Measurements from ENCODE around the gene SLC2A13. TPM values are rescaled to one million over a fixed set of nuclear protein-coding genes. Genes with fewer than 3 reads are reported as not detected.

SLC2A13 gene
- total RNA-seq, 1 donor from 2014 or later = 15.8 TPM

DNA sequence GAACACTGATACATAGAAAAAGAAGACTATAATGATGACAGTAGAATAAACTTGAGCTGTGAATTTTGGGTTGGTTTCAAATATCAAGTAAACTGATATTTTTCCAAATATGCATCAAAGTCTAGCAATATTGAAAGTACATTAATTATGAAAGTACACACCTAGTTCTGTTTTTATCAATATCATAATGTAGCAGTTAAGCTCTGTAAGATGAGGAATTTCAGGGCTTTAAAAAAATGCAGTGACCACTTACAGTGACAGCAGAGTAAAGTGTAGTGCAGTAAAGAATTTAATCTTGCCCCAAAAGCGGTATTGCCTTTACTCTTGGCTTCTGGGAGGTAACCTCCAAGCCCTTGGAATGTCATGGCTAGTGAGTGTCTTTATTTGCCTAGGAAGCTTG, 383.4 kb downstream of the SLC2A13 start:
- no peaks in the 10 kb centered on the region for H3K4me1 Mint-ChIP-seq (ENCODE audit: unreplicated experiment)

DNA sequence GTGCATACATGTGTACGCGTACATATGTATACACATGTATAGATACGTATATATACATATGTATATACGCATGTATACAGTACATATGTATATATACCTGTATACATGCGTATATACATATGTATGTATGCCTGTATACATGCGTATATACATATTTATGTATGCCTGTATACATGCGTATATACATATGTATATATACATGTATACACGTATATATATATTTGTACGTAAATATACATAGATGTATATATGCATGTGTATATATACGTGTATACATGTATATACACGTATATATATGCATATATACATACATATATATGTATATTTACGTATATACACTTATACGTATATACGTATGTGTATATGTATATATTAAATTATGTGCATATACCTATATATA, 392.3 kb downstream of the SLC2A13 start:
- DNase-seq (ENCODE audit: low spot score) = no peak
- Mint-ChIP-seq H3K27me3 (ENCODE audit: unreplicated experiment) (peaks cover 2% of the 10 kb centered on the region), H3K4me1 (ENCODE audit: unreplicated experiment) (no peaks in the 10 kb centered on the region), H3K27ac (ENCODE audit: unreplicated experiment) (no peak overlapping the region), H3K4me3 (ENCODE audit: unreplicated experiment) (no peak overlapping the region), H3K36me3 (ENCODE audit: low read depth, unreplicated experiment) (no peaks in the 10 kb centered on the region), H3K9me3 (ENCODE audit: unreplicated experiment) (no peaks in the 10 kb centered on the region)
- TF ChIP-seq, protein P1, sequence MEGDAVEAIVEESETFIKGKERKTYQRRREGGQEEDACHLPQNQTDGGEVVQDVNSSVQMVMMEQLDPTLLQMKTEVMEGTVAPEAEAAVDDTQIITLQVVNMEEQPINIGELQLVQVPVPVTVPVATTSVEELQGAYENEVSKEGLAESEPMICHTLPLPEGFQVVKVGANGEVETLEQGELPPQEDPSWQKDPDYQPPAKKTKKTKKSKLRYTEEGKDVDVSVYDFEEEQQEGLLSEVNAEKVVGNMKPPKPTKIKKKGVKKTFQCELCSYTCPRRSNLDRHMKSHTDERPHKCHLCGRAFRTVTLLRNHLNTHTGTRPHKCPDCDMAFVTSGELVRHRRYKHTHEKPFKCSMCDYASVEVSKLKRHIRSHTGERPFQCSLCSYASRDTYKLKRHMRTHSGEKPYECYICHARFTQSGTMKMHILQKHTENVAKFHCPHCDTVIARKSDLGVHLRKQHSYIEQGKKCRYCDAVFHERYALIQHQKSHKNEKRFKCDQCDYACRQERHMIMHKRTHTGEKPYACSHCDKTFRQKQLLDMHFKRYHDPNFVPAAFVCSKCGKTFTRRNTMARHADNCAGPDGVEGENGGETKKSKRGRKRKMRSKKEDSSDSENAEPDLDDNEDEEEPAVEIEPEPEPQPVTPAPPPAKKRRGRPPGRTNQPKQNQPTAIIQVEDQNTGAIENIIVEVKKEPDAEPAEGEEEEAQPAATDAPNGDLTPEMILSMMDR (IDR thresholded peaks at IDR 0.05; ENCODE audit: unreplicated experiment) = no peak

More for the DNA sequence above, 383.4 kb downstream of the SLC2A13 start:
- TF ChIP-seq, protein P1 (IDR thresholded peaks at IDR 0.05; ENCODE audit: unreplicated experiment) = no peak
- Mint-ChIP-seq H3K27me3 (ENCODE audit: unreplicated experiment) (peaks cover 2% of the 10 kb centered on the region), H3K4me3 (ENCODE audit: unreplicated experiment) (no peak overlapping the region), H3K9me3 (ENCODE audit: unreplicated experiment) (no peaks in the 10 kb centered on the region), H3K36me3 (ENCODE audit: low read depth, unreplicated experiment) (no peaks in the 10 kb centered on the region), H3K27ac (ENCODE audit: unreplicated experiment) (no peak overlapping the region)
- no peak for DNase-seq (ENCODE audit: low spot score)

DNA sequence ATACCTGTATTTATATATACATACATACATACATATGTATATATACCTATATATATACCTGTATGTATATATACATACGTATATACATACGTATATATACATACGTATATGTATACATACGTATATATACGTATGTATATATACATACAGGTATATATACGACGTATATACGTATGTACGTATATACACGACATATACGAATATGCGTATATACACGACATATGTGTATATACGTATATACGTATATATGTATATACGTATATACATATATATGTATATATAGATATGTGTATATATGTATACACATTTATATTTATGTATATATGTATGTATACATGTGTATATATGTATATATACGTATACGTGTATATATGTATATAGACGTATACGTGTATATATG, 393.5 kb downstream of the SLC2A13 start:
- H3K36me3 Mint-ChIP-seq (ENCODE audit: low read depth, unreplicated experiment) = no peaks in the 10 kb centered on the region
- DNase-seq (ENCODE audit: low spot score) = no peak
- TF ChIP-seq, protein P1 (IDR thresholded peaks at IDR 0.05; ENCODE audit: unreplicated experiment) = no peak

More for the DNA sequence above, 393.5 kb downstream of the SLC2A13 start:
- Mint-ChIP-seq H3K27me3 (ENCODE audit: unreplicated experiment) (no peaks in the 10 kb centered on the region), H3K4me1 (ENCODE audit: unreplicated experiment) (no peaks in the 10 kb centered on the region), H3K4me3 (ENCODE audit: unreplicated experiment) (no peak overlapping the region), H3K27ac (ENCODE audit: unreplicated experiment) (no peak overlapping the region), H3K9me3 (ENCODE audit: unreplicated experiment) (no peaks in the 10 kb centered on the region)

Other genes starting within 250 kb of the SLC2A13 start
- 0.26 TPM for gene LRRK2, start 118.9 kb upstream of the SLC2A13 start, total RNA-seq (ENCODE audit: unreplicated experiment)

Data from endothelial cell (in vitro differentiated cells).